Gastroesophageal sphincter (tissue), 4 donors: ENCODE results near the gene MYPN. TPM values are rescaled to one million over a fixed set of nuclear protein-coding genes. Genes with fewer than 3 reads are reported as not detected.

Experiments
- ATAC-seq: fragments of 150-250 bp; one replicate; pipeline ENCODE4 v1.9.1; 2016; ENCODE audit warnings: mild to moderate bottlenecking, moderate library complexity
- H3K27ac ChIP-seq, 4 donors: fragments of 200-600 bp; sonication (generic) in 3 of 4; 1 replicate in 3 of 4; 2 replicates in 1 of 4; pipeline ENCODE4 v1.5.1; 2016 to 2019
- H3K27me3 ChIP-seq: fragments of 200-600 bp; sonication (generic); one replicate; pipeline ENCODE4 v1.5.1; 2019
- H3K36me3 ChIP-seq, 2 donors: fragments of 200-600 bp; sonication (generic); one replicate each; pipeline ENCODE4 v1.5.1; 2019; ENCODE audit warnings: control low read depth in 1 of 2
- H3K4me1 ChIP-seq, 3 donors: fragments of 200-600 bp; sonication (generic); 1 replicate in 2 of 3; 2 replicates in 1 of 3; pipeline ENCODE4 v1.5.1; 2016 to 2019; ENCODE audit warnings: control low read depth in 2 of 3
- H3K4me3 ChIP-seq, 2 donors: fragments of 200-600 bp; sonication (generic); one replicate each; pipeline ENCODE4 v1.5.1; 2019; ENCODE audit warnings: mild to moderate bottlenecking in 1 of 2, moderate library complexity in 1 of 2
- H3K9me3 ChIP-seq, 3 donors: fragments of 200-600 bp; sonication (generic); one replicate each; pipeline ENCODE4 v1.5.1; 2017 to 2019; ENCODE audit warnings: control low read depth in 2 of 3
- CTCF ChIP-seq, 4 experiments: fragments of 200-600 bp in 2 of 4; fragments of 450-650 bp in 2 of 4; sonication (generic) in 1 of 4; IDR thresholded peaks; one replicate each; pipeline ENCODE4 v1.5.1; 2017 to 2019; ENCODE audit warnings: antibody characterized with exemption in 4 of 4, mild to moderate bottlenecking in 2 of 4, moderate library complexity in 2 of 4
- EP300 ChIP-seq: sonication (generic); formaldehyde crosslinking; IDR thresholded peaks from one replicate; pipeline ENCODE4 v1.6.1; 2017; ENCODE audit warnings: antibody characterized with exemption, mild to moderate bottlenecking
- POLR2A ChIP-seq, 2 donors: fragments of 450-650 bp; IDR thresholded peaks; one replicate each; pipeline ENCODE4 v1.6.1; 2017; ENCODE audit warnings: antibody characterized with exemption in 2 of 2, mild to moderate bottlenecking in 2 of 2, moderate library complexity in 1 of 2
- POLR2AphosphoS5 ChIP-seq: sonication (generic); formaldehyde crosslinking; IDR thresholded peaks from one replicate; pipeline ENCODE4 v1.6.1; 2017; ENCODE audit warnings: antibody characterized with exemption
- WGBS, 2 donors: methylation state at CpG; one replicate each; pipeline ENCODE4 v1.1.5; 2018; ENCODE audit warnings: low coverage in 1 of 2; 5-methylcytosine and 5-hydroxymethylcytosine counted together
- total RNA-seq, 4 donors: library from RNA; depleted of rRNA; stranded (reverse); fragments of >200 nt; gene quantifications; one replicate each; pipeline ENCODE4 v1.1.0, GENCODE V29; 2016

MYPN gene
- total RNA-seq, 4 donors from 2014 or later = 0.79 to 1.9 TPM; not detected in 2

GRCh38 chr10:68231817-68232251 is 122.5 kb downstream of the MYPN start, which contains the start of gene ATOH7:
TSS of gene ATOH7 (minus strand) at chr10:68232113. CDS start at chr10:68231677, 436 bp downstream.
- peak within 1 kb of the TSS in 3 of 4 donors; percentile 80 to 84 (median 83) for H3K27ac ChIP-seq
- peak within 1 kb of the TSS; percentile 65 to 71 for H3K4me3 ChIP-seq
- no peaks in the 10 kb centered on the region for H3K27me3 ChIP-seq
- no peaks in the 10 kb centered on the region for H3K36me3 ChIP-seq
- TF ChIP-seq POLR2AphosphoS5 = no peak
- no peak for TF ChIP-seq EP300
- no peak for TF ChIP-seq POLR2A (IDR thresholded peaks at IDR 0.05)
- TF ChIP-seq CTCF (IDR thresholded peaks at IDR 0.05) = no peak
- ATAC-seq = no peak
- no peaks in the 10 kb centered on the region for H3K9me3 ChIP-seq
- peaks cover 0 to 15% (median 2%) of the 10 kb centered on the region in 3 donors for H3K4me1 ChIP-seq
- 14 to 28% methylated on average over 1 to 13 of the region's 13 CpGs for WGBS, 2 donors

- TF ChIP-seq CTCF (IDR thresholded peaks at IDR 0.05) = no peak
- TF ChIP-seq POLR2A (IDR thresholded peaks at IDR 0.05) = no peak
- no peak for TF ChIP-seq EP300
- TF ChIP-seq POLR2AphosphoS5 = no peak
- H3K4me3 ChIP-seq = no peak overlapping the region
- peaks cover 0 to 15% (median 2%) of the 10 kb centered on the region in 3 donors for H3K4me1 ChIP-seq
- H3K27me3 ChIP-seq = no peaks in the 10 kb centered on the region
- H3K27ac ChIP-seq = no peak overlapping the region
- H3K36me3 ChIP-seq = no peaks in the 10 kb centered on the region
- H3K9me3 ChIP-seq = no peaks in the 10 kb centered on the region
- no peak for ATAC-seq
- 55 to 67% methylated on average over 3 of the region's 3 CpGs for WGBS, 2 donors
Measured at GRCh38 chr10:68233046-68233445, 123.8 kb downstream of the MYPN start.

- WGBS, 2 donors = 67 to 79% methylated on average over 2 of the region's 2 CpGs
- Histone ChIP-seq H3K4me1 (peaks cover 0 to 15% (median 2%) of the 10 kb centered on the region in 3 donors), H3K27ac (no peak overlapping the region), H3K4me3 (no peak overlapping the region), H3K27me3 (no peaks in the 10 kb centered on the region), H3K9me3 (no peaks in the 10 kb centered on the region), H3K36me3 (no peaks in the 10 kb centered on the region)
- TF ChIP-seq POLR2AphosphoS5 (no peak), EP300 (no peak), CTCF (IDR thresholded peaks at IDR 0.05) (no peak), POLR2A (IDR thresholded peaks at IDR 0.05) (no peak)
- no peak for ATAC-seq
Measured at GRCh38 chr10:68235111-68235510, 125.8 kb downstream of the MYPN start.

GRCh38 chr10:68235581-68235980 is 126.3 kb downstream of the MYPN start:
- Histone ChIP-seq H3K4me1 (peaks cover 0 to 15% (median 2%) of the 10 kb centered on the region in 3 donors), H3K27ac (no peak overlapping the region), H3K9me3 (no peaks in the 10 kb centered on the region), H3K36me3 (no peaks in the 10 kb centered on the region), H3K27me3 (no peaks in the 10 kb centered on the region), H3K4me3 (no peak overlapping the region)
- no peak for ATAC-seq
- no peak for TF ChIP-seq POLR2AphosphoS5

- Histone ChIP-seq H3K4me1 (peaks cover 0 to 1% (median 0%) of the 10 kb centered on the region in 3 donors), H3K27me3 (no peaks in the 10 kb centered on the region), H3K36me3 (no peaks in the 10 kb centered on the region), H3K4me3 (no peak overlapping the region), H3K9me3 (no peaks in the 10 kb centered on the region), H3K27ac (no peak overlapping the region)
- no peak for TF ChIP-seq POLR2A (IDR thresholded peaks at IDR 0.05)
- no peak for TF ChIP-seq EP300
- TF ChIP-seq POLR2AphosphoS5 = no peak
- TF ChIP-seq CTCF (IDR thresholded peaks at IDR 0.05) = no peak
- 81 to 97% methylated on average over 3 of the region's 3 CpGs for WGBS, 2 donors
- no peak for ATAC-seq
Measured at GRCh38 chr10:68237173-68237572, 127.9 kb downstream of the MYPN start.
